HG03097 (cell line): ENCODE data around the gene ABHD2.
"Not testable (repeated sequence)": the region's sequence is repeated elsewhere in the genome, so short reads cannot be mapped to it uniquely, and the experiment has no call there.

ENCODE experiments used
- ATAC-seq: cut with Tn5 transposase; IDR thresholded peaks from one replicate; pipeline ENCODE4 v1.9.1; 2021; ENCODE audit not compliant: unreplicated experiment, low FRiP score

The ABHD2 gene

GRCh38 chr15:89136818-89137772 lies 48.8 kb downstream of the ABHD2 start:
- no peak for ATAC-seq

- ATAC-seq = no peak
Measured at GRCh38 chr15:89137926-89138325, 49.7 kb downstream of the ABHD2 start.

GRCh38 chr15:89138999-89139612 lies 50.9 kb downstream of the ABHD2 start:
- ATAC-seq = no peak

GRCh38 chr15:89139613-89140499 lies 51.6 kb downstream of the ABHD2 start:
- no peak for ATAC-seq

GRCh38 chr15:89140595-89140994 lies 52.3 kb downstream of the ABHD2 start:
- ATAC-seq = no peak

- not testable (repeated sequence) for ATAC-seq
Measured at GRCh38 chr15:89141159-89141558, 52.9 kb downstream of the ABHD2 start.

GRCh38 chr15:89141885-89142284 lies 53.6 kb downstream of the ABHD2 start:
- no peak for ATAC-seq

GRCh38 chr15:89142423-89142822 lies 54.2 kb downstream of the ABHD2 start:
- no peak for ATAC-seq

GRCh38 chr15:89143503-89144162 lies 55.4 kb downstream of the ABHD2 start:
- no peak for ATAC-seq

- no peak for ATAC-seq
Measured at GRCh38 chr15:89144491-89144890, 56.2 kb downstream of the ABHD2 start.

GRCh38 chr15:89146366-89146765 lies 58.1 kb downstream of the ABHD2 start:
- ATAC-seq = no peak

- ATAC-seq = no peak
Measured at GRCh38 chr15:89148126-89148525, 59.9 kb downstream of the ABHD2 start.

- ATAC-seq = no peak
Measured at GRCh38 chr15:89149501-89150101, 61.3 kb downstream of the ABHD2 start.

- no peak for ATAC-seq
Measured at GRCh38 chr15:89150287-89150686, 62.0 kb downstream of the ABHD2 start.

- ATAC-seq = no peak
Measured at GRCh38 chr15:89150762-89151664, 62.8 kb downstream of the ABHD2 start.

- no peak for ATAC-seq
Measured at GRCh38 chr15:89155122-89155521, 66.9 kb downstream of the ABHD2 start.

GRCh38 chr15:89155656-89156055 lies 67.4 kb downstream of the ABHD2 start:
- no peak for ATAC-seq

- ATAC-seq = no peak
Measured at GRCh38 chr15:89157061-89157460, 68.8 kb downstream of the ABHD2 start.
